CD1c-positive myeloid dendritic cell (primary cell): Measurements from ENCODE around the gene TNPO3.
"Not testable (repeated sequence)": the region's sequence is repeated elsewhere in the genome, so short reads cannot be mapped to it uniquely, and the experiment has no call there.

Source experiments
- DNase-seq: peaks from one replicate; pipeline ENCODE4 v3.0.0-alpha.2; 2016; ENCODE audit errors: extremely low spot score

Gene TNPO3

DNA sequence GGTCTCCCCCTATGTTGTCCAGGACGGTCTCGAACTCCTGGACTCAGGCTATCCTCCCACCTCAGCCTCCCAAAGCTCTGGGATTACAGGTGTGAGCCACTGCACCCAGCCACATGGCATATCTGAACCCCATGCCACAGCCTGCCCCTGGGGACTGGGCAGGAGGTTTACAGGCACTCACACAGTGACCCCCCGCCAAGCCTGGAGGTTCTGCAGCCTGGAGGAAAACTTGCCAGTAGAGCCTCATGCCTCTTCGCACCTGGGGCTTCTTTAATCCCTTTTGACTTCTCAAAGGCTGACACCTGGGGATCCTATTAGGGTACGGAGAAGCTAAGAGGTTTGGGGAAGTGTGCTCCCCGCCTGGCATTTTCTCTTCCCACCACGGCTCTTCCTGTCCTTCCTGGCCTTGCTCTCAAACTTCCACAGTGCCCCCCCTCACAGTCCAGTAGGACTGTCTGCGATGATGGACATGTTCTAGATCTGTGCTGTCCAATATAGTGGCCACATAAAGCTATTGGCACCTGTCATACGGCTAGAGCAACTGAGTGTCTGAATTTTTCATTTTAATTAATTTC, 133.0 kb downstream of the TNPO3 start:
- no peak for DNase-seq

DNA sequence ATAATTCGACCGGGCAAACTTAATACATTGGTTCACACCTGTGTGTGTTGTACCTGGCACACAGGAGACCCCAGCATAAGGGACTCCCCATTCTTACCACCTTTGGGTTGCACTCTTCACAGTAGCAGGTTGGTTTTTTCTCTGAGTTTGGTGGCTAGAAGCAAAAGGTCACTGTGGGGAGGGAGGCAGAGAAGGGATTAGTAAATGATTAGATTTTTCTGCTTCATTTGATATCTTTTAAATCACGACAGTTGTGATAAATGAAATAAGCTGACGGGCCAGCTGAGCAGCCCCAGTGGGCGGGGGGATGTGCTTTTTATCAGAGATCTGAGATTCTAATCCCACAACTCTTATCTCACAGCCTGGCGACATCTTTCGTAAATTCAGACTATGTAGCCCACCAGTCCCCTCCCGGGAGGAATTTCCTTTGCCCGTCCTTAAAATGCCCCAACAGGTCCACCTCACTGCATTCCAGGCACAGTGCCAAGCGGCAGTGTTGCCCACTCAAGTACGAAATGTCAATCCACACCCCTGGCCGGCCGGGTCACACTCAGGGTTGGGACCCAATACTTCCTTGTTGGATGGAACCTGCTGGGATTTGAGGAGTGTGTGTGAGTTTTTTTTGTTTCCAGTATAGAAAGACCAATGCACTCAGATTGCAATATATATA, 133.9 kb downstream of the TNPO3 start:
- DNase-seq, result no peak

DNA sequence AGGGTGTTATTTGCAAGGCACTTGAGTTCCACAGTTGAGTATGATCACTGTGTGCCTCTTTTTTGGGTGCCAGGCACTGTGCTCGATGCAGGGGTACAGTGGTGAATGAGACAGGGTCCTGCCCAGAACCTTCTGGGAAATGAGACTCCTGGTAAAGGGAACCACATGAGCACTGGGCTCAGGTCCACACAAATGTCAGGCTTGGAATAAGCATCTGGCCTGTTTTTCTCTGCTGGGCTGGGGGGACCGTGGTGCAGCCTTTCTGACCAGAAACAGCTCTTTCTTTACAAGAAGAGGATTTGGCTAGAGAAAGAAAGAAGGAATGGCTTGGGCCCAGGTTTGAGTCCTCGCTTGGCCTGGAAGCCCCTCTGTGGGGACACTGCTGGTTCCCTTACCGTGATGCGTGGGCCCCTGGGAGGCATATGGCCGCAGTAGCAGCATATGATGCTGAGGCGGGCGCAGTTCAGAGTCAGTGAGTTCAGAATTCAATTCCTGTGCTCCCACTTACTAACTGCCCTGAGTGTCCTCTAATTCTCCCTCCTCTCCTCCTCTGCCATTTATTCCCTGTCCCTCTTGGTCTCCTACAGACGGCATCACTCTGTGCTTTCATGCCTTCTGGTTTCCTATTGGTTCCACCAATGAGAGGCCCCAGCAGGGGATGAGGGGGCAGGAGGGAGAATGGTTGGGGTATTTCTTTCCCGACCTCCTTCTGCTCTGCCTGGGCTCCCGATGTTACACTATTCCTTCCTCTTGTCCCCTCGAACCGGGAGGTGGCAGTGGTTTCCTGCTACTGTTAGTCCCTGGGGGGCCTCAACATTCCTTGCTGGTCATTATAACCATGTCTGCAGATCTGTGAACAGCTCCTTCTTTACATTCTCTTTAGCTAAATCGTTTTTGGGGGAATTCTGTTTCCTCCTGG, 134.8 kb downstream of the TNPO3 start:
- no peak for DNase-seq

DNA sequence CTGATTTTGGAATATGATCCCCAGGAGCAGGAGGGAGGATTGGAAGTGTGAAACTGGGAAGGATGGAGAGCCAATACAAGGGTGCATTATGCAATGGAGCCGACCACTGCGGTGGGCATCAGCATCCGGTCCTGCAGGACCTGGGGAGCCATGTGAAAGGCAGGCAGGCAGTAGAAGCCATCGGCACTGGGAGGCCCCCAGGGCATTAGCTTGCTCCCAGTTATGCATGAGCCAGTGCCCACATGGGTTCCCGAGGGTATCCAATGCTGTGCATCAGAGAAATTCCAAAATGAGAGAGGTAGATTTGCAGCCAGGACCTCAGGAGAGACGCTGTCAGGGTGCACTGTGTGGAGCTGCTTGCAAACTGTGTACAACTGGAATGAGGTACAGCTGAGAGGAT, 135.7 kb downstream of the TNPO3 start:
- DNase-seq, result no peak

- no peak for DNase-seq
Observed at GRCh38 chr7:128918016-128918665, 136.8 kb downstream of the TNPO3 start.

GRCh38 chr7:128917122-128917521, 137.8 kb downstream of the TNPO3 start:
- no peak for DNase-seq

DNA sequence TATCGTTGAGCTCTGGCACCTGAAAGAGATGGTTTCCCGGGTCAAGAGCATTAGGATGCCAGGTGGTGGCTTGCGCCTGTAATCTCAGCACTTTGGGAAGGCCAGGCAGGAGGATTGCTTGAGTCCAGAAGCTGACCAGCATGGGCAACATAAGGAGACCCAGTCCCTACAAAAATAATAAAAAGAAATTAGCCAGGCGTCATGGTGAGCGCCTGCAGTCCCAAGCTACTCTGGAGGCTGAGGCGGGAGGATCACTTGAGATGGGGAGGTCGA, 138.3 kb downstream of the TNPO3 start:
- no peak for DNase-seq

GRCh38 chr7:128915841-128916642, 138.9 kb downstream of the TNPO3 start:
- DNase-seq, result no peak

- no peak for DNase-seq
Observed at GRCh38 chr7:128915271-128915819, 139.6 kb downstream of the TNPO3 start.

GRCh38 chr7:128914566-128915151, 140.3 kb downstream of the TNPO3 start:
- DNase-seq, result no peak

DNA sequence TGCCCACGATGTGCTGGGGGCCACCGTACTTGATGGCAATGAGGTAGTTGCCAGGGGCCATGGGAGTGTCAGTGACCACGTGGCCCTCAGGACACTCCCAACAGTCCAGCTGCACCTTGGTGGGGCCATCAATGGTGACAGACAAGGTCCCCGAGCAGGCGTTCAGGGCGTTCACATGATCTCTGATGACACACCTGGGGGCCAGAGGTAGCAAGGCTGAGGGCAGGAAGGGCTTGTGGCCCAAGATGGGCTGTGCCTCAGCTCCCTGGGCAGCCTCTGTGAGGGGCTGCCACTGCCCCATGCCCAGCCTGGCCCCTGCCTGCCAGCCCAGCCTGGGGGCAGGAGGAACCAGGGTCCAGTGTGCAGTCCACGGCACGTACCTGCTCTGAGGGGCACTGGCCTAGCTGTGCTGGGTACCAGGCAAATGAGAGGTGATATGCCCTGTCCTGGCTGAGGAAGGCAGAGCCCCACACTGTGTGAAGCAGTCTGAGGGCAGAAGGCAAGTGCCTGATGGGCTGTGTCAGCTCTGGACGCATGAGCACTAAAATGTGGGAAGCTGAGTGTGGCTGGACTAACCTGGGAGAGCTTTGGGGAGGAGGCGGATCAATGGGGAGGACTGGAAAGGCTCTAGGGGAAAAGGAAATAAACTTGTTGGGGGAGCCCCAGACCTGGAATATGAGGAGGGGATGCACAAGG, 140.9 kb downstream of the TNPO3 start:
- DNase-seq, result no peak

DNA sequence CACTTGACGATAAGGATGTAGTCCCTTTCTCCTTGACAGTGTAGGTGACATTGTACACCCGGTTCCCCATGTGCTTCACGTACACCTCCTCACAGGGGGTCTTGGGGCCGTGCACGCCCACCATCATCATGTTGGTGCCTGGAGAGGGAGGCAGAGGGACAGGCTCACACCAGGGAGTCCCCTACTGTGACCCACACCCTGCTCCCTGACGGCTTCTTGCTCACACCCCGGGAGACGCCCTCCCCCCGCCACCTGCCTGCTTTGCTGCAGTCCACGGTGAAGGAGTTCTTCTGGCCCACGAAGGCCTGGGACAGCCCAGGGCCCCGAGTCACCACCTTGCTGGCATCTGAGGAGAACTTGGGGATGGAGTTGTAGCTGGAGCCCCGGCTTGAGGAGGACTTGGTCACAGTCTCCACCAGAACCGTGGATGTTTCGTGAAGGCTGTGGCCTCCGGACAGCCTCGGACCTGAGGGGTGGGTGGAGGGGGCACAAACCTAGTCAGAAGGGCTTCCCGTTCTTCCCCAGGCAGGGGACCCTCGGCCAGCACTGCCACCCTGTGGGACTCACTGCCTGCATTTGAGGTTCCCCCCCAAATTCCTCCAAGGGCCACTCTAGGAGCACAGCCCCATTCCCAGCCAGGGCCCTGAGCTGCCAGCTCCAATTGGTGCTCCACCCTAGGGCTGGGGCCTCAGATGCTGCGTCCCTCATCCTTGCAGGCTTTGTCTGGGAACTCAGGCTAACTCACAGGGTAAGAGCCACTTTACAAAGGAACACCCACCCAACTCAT, 142.0 kb downstream of the TNPO3 start:
- not testable (repeated sequence) for DNase-seq

- DNase-seq, result no peak
Observed at GRCh38 chr7:128912281-128912680, 142.6 kb downstream of the TNPO3 start.

DNA sequence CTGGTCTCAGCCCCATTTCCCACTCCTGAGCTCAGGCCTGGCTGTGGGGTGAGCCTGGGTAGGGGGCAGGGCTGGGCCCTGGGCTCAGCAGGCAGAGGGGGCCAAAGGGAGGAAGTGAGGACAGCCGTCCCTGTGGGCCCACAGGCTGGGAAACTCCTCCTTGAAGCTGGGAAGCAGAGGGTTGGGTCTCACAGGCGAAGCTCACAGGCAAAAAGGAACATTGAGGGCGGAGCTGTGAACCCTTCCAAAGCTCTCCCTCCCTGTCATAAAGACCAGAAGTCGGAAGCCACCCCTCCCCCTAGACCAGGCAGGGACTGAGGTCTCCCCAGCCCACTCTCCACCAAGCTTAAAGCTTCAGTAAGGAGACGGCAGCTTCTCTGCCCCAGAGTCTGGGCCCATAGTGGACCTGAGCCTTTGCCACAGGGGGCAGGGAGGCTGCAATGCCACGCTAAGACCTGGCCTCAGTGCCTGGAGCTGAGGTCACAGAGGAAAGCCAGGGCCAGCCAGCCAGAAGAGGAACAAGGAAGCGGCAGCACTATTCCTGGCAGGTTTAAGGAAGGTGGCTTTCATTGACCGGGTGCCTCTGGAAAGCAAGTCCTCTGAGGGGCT, 143.4 kb downstream of the TNPO3 start:
- peak; percentile 54 for DNase-seq

DNA sequence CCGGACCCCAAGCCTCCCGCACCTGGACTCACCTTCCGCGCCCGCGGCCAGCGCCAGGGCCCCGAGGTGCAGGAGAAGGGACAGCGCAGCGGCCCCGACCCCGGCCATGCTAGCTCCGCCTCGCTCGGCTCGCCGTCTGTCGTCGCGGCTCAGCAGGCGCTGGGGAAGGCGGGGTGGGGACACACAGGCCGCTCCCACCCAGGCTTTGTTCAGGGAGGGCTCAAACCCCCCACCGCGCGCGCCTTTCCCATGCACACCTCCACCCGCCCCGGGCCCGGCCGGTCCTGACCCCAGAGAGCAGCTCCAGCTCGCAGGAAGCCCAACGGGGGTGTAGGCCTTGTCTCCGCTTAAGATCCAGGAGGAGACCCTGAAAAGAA, 144.4 kb downstream of the TNPO3 start, which contains the start of gene KCP:
TSS of gene KCP (minus strand) at position 141 of the 377 bp plus-strand sequence. CDS start at position 108, 33 bp downstream.
- DNase-seq, result no peak

GRCh38 chr7:128909625-128910568, 145.0 kb downstream of the TNPO3 start:
- DNase-seq, result no peak

DNA sequence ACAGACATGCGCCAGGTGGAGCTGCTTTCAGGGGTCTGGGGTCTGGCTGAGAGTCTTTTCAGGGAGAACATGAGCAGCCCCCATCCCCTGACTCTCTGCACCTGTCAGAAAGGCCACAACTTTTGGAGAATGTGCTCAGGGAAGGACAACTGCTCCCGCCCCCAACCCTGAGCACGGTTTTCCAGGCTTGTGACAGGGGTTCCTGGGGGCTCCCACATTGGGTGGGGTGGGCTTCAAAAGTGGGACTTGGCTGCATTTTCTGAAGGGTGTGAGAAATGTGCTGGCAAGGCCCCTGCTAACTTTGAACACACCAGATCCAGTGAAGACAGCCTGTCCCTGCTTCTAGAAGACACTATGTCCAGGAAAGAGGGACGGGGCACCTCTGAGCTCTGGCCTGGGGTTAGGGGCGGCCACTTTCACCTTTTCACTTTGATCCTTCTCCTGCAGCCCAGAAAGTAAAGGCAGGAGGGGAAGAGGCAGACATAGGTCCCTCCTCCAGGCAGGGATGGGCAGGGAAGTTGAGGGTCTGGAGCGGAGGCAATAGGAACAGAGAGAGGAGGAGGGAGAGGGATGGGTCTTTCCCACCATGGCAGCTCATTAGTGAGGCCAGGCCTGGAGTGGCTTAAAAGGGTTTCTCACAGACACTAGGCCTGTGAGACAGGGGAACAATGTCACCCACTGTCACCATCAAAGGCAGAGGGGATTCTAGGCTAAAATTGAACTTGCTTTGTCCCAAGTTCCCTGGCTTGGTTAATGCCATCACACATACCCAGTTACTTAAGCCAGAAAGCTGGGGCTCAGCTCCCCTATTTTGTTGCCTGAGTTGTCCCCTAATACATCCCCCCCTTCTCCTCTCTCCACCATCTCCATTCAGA, 145.9 kb downstream of the TNPO3 start:
- DNase-seq, result no peak
